DMS 273 treated with DMSO at 0.1 percent for 48 hours (cell line): ENCODE measurements around the gene ZNF672.
"Not testable (repeated sequence)": the region's sequence is repeated elsewhere in the genome, so short reads cannot be mapped to it uniquely, and the experiment has no call there.

ENCODE experiments used
- DNase-seq: peaks from one replicate; lab custom pipeline; 2025; lab: John Stamatoyannopoulos, UW

ZNF672 gene

DNA sequence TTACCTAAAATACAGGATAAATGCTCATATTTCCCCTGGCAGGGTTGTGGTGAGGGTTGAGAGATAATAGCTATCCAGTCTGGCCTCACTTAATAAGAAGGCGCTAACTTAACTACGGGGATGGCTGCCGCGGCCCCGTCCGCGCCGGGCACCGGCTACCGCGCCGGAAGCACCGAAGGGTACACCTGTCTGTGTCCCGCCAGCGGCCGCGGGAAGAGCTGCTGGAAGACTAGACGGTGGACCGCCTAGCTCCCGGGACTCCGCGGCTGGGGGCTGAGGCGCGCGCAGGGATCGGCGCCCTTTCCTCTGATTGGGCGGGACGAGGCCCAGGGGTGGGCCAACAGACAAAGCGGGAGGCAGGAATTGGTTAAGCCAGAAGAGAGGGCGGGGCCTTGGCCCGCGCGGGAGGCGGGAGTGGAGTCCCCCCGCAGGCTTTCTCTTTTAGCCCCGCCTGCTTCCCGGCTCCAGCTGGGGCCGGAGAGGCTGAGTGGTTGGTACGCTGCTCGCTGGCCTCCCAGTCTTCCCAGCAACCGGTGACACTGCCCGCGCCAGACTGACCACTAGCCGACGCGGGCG lies at the start of gene ZNF672:
Gene ZNF672, plus strand, starts transcription at position 444 of the 576 bp plus-strand sequence. CDS start 9,051 bp downstream, outside the sequence.
- peak; percentile 95 for DNase-seq

- DNase-seq = no peak
Observed at GRCh38 chr1:248788327-248788726, 49.7 kb upstream of the ZNF672 start.

DNA sequence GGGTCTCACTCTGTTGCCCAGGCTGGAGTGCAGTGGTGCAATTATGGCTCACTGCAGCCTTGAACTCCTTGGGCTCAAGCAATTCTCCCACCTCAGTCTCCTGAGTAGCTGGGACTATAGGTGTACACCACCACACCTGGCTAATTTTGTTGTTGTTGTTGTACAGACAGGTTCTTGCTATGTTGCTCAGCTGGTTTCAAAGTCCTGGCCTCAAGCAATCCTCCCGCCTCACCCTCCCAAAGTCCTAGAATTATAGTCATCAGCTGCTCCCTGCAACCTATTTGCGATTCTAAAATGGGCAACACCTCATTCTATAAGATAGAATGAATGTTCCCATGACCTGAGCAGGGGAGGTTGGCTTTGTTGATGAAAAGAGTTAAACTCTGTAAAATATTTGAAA lies 48.7 kb upstream of the ZNF672 start:
- DNase-seq = not testable (repeated sequence)

- no peak for DNase-seq
Observed at GRCh38 chr1:248790456-248790855, 47.6 kb upstream of the ZNF672 start.

DNA sequence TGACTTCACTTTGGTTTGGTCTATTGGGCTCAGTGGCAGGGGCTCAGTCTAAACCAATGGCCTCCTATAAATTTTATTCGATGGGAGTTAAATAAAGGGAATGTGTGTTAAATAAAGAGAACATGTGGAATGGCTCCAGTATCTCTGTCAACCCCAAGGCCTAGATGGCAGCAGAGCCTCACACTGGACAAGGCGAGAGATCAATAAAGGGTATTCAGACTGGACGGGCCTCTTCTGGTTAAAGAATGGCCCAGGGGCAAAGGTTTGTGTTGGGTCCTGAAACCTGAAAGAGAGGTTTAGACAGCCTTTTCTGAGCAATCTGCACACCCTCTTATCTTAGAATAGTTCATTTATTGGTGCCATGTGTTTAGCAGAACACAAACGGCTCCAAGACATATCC lies 47.0 kb upstream of the ZNF672 start:
- DNase-seq = no peak

GRCh38 chr1:248792342-248792741 lies 45.7 kb upstream of the ZNF672 start:
- no peak for DNase-seq

GRCh38 chr1:248793592-248793991 lies 44.4 kb upstream of the ZNF672 start:
- DNase-seq = no peak

DNA sequence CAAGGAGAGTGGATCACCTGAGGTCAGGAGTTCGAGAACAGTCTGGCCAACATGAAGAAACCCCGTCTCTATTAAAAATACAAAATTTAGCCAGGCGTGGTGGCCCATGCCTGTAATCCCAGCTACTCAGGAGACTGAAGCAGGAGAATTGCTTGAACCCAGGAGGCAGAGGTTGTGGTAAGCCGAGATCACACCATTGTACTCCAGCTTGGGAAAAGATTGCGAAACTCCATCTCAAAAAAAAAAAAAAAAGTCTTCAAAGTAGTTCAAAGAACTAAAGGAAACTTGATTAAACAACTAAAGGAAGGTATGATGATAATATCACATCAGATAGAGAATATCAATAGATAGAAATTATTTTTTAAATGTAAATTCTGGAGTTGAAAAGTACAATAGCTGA lies 43.4 kb upstream of the ZNF672 start:
- DNase-seq = not testable (repeated sequence)

DNA sequence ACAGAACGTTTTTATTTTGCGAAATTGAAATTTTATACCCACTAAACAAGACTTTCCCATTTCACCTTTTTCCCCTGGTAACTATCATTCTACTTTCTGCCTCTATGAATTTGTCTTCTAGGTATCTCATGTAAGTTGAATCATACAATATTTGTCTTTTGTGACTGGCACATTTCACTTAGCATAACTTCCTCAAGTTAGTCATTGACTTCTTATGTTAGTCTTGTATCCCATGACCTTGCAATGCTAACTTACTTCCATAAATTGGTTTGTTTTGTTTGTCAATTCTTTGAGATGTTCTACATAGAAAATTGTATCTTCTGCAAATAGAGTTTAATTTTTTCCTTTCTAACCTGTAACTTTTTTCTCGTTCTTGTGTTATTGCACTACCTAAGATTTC lies 39.2 kb upstream of the ZNF672 start:
- no peak for DNase-seq

DNA sequence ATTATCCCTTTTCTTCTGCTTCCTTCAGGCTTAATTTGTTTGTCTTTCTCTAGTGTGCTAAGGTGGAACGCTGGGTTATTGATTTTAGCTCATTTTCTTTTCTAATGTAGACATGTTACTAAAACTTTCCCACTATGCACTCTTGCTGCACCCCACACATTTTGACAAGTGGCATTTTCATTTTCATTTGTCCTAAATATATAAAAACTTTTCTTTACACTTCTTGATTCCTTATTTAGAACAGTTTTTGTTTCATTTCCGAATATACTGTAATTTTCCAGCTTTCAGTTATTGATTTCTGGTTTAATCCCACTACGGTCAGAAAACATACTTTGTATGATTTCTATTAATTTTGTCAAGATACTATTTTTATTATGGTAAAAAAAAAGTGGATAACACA lies 37.6 kb upstream of the ZNF672 start:
- DNase-seq = no peak

DNA sequence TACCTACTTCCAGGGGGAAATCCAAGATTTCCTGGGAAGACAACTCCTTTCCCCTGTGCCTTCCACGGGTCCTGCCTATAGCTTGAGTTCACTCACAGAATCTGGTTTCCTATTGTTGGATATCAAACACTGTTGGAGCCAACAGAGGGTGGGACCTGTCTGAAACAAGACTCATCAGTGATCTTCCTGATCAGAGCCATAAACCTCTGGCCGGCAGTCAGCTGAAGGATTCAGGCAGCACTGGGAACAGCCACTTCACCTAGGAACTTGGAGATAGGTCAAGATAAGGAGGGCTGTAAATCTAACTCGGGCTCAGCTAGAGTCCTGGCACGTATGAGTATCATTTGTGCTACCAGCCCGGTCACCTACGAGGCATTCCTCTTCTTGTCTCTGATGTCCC lies 35.6 kb upstream of the ZNF672 start:
- no peak for DNase-seq

DNA sequence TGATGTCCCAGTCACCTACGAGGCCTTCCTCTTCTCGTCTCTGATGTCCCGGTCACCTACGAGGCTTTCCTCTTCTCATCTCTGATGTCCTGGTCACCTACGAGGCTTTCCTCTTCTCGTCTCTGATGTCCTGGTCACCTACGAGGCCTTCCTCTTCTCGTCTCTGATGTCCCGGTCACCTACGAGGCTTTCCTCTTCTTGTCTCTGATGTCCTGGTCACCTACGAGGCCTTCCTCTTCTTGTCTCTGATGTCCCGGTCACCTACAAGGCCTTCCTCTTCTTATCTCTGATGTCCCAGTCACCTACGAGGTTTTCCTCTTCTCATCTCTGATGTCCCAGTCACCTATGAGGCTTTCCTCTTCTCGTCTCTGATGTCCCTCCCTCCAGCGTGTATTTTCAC lies 34.5 kb upstream of the ZNF672 start:
- DNase-seq = not testable (repeated sequence)

- DNase-seq = no peak
Observed at GRCh38 chr1:248804771-248805681, 33.0 kb upstream of the ZNF672 start.

DNA sequence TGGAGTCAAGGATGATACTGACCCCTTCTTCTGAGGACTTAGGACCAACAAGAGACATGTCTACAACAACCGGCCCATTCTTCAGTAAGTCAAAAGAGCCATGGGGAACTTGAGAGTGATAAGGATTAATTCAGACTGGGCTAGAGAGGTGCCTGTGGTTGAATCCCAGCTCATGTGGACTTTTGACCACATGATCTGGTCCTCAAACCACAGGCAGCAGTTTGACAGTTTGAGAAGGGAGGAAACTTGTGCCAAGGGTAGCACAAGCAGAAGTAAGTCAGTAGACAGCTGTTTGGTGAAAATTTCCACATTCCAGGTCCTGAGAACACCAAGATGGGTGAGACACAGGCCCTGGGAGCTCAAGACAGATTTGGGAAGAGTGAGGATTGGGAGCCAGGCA lies 32.1 kb upstream of the ZNF672 start:
- DNase-seq = no peak

DNA sequence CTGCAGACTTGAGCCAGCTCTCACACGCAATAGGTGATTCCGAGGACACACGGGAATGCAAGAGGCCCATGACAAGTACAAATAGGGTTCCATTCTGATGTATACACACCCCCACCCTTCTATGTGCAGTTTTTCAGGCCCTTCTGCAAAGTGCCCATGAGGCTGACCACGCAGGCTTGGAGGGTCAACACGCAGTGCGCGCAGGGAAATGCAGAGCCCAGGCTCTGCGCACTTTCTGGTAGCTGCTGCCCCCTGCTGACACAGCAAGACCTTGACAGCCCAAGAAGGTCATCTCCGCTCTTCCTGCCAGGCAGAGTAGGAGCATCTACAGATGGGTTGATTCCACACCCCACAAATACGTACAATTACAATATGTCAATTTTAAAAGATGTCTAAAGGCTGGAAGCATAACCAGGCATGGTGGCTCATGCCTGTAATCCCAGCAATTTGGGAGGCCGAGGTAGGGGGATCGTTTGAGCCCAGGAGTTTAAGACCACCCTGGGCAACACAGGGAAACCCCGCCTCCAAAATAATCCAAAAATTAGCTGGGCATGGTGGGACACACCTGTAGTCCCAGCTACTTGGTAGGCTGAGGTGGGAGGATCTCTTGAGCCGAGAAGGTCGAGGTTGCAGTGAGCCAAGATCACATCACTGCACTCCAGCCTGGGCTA lies 30.8 kb upstream of the ZNF672 start:
- DNase-seq = no peak

GRCh38 chr1:248808876-248809275 lies 29.1 kb upstream of the ZNF672 start:
- DNase-seq = no peak

GRCh38 chr1:248810000-248810726 lies 27.9 kb upstream of the ZNF672 start:
- no peak for DNase-seq

DNA sequence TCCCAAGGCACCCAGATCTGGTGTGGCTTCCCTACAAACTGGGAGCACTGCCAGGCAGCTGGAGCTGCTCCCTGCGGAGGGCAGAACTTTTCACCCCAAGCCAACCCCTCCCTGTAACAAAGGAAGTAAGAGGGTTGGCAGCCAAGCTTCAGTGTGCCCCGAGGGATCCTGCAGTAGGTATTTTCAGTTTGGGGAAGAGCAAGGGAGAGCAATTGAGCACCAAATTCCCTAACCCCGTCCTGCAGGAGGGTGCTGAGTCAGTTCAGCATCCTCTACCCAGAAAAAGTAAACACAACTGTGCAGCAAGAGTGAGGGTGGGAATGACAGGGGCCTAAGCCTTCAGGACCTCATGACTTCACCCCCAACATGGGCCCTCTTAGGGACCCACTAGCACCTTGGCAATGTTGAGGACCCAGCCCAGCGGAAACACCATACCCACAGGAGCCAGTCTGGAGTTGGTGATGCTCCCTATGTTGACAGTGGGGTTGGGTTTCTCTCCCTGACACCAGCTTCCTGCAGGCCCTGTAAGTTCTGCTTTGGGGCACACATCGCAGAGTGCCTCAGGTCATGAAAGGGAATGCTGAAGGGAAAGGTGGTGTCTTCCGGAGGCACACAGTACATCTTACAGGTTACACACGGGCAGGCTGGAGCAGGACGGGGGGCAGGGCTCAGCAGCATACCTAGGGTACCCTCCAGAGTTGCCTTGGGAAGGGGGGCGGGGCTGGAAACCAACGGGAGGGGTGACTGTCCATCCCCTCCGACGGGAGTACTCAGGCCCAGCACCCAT lies 27.1 kb upstream of the ZNF672 start:
- DNase-seq = no peak

DNA sequence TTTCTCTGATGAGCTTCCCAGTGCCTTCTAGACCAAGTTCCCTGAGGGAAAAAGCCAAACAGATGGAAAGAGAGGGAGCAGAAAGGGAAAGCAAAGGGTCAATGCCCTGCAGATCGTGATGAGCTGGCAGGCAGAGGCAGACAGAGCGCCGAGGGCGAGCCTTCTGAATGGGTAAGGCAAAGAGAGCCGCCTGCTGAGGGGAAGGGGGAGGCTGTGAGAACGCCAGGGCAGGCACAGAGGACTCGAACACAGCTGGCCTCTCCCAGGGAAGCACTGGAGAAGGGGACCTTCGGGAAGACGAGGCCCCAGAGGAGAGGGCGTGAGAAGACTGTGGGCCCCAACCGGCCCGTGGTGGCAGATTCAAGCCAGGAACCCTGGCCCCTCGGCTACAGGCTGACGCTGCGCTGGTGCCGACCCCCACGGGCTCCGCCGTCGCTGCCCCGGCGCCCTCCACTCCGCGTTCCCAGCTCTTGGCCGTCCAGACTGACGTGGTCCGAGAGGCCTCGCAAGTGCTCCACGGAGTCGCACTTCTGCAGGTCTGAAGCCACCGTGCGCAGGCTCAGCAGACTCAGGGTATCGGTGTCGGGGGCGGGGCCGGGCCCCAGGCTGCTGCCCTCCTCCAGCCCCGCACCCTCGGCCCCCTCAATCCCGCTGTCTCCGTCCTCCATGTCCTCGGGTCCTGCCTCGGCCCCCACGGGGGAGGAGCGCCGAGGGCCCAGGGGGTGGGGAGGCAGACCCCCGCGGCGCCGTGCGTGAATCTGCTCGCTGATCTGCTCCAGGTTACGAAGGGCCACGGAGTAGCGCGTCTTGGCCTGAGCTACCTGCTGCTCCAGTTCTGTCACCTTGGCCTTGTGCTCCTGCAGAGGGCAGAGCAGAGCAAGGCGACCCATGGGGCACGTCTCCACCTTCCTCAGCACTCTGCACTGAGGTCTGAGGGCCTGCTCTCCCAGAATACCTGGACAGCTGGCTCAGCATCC lies 26.2 kb upstream of the ZNF672 start:
- no peak for DNase-seq

DNA sequence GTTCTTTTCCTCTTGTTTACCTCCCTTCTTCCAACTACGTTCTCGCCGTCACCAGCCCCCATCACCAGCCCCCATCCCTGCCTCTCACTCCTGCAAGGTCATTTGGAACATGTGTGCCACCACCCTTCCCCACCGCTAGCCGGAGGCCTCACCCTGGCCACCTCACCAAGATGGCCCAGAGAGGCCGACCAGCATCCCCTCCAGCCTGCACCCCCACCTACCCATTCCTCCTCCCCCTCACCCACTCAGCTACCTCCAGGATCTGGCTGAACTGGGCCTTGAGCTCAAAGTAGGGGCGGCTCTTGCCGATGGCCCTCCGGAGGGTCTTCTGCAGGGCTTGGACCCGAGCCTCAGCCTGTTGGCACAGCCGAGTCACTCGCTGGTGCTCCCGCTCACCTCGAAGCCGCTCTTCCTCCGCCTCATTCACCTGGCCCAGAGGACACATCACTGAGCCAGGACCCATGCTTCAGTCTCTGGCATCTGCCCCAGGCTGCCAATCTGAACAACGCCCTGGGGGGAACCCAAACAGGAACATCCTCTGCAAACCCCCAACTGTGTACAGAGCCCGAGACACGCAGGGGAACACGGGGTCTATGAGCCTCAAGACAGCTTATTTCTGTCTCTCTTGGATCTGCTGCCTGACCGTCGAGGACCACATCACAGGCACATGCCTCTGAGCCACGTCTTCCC lies 25.1 kb upstream of the ZNF672 start:
- no peak for DNase-seq
